K562 (cell line): ENCODE measurements around the gene BRMS1. TPM values are rescaled to one million over a fixed set of nuclear protein-coding genes. Genes with fewer than 3 reads are reported as not detected.
A peak's percentile ranks its signal among the peaks of the same experiment; 100 is the strongest.

Experiments
- ATAC-seq: fragments of 200-7000 bp; cut with Tn5 transposase; 3 replicates; pipeline ENCODE4 v1.9.1; 2020; ENCODE audit warnings: moderate library complexity
- BruUV-seq: library from RNA; stranded (reverse); fragments of 400-500 nt; replicated peaks from 2 replicates; lab custom pipeline; 2021; lab: Mats Ljungman, UMichigan
- CTCF ChIA-PET: fragments of 300-600 bp; formaldehyde crosslinking; extraction: SDS; loops from one replicate; lab custom pipeline; 2021; ENCODE audit warnings: low intra/inter-chr PET ratio; lab: Yijun Ruan, JAX
- POLR2A ChIA-PET: fragments of 300-600, 350-650 bp; sonication (Branson Sonifier 250); formaldehyde crosslinking; extraction: SDS; loops from one replicate; lab custom pipeline; 2021; ENCODE audit warnings: antibody characterized with exemption, inconsistent platforms; lab: Yijun Ruan, JAX
- DNase-seq, 4 experiments: peaks; one replicate each; pipeline versions ENCODE4 v3.0.0 to v3.0.0-alpha.2; 2011 to 2018; ENCODE audit warnings: low spot score in 3 of 4, mixed read lengths in 3 of 4; ENCODE audit errors: extremely low read depth in 1 of 4
- FAIRE-seq: peaks from 2 replicates; lab custom pipeline; 2011; peaks lifted over from hg19 to GRCh38; lab: Jason Lieb, UNC
- H2AFZ ChIP-seq: 2 replicates; pipeline ENCODE4 v1.6.0; 2011; ENCODE audit warnings: low read depth, low read length, control low read depth, inconsistent platforms
- H3K27ac ChIP-seq: fragments of 200-600 bp; 3 replicates; pipeline ENCODE4 v1.8.0; 2011; ENCODE audit warnings: low read depth, mild to moderate bottlenecking, control low read depth, inconsistent platforms, low read length, moderate library complexity, mixed read lengths; ENCODE audit errors: extremely low read depth
- H3K27me3 ChIP-seq, 2 experiments: fragments of 300-600 bp in 1 of 2; 2 replicates in 1 of 2; 3 replicates in 1 of 2; pipeline versions ENCODE4 v1.6.0 to v1.8.0; 2011; ENCODE audit warnings: inconsistent platforms in 2 of 2, low read length in 2 of 2, mild to moderate bottlenecking in 1 of 2, mixed read lengths in 1 of 2, moderate library complexity in 1 of 2; ENCODE audit not compliant: control insufficient read depth in 2 of 2, insufficient read depth in 2 of 2
- H3K36me3 ChIP-seq: fragments of 300-600 bp; 3 replicates; pipeline ENCODE4 v1.8.0; 2011; ENCODE audit warnings: mild to moderate bottlenecking, low read length, inconsistent platforms; ENCODE audit not compliant: control insufficient read depth, insufficient read depth
- H3K4me1 ChIP-seq, 2 experiments: fragments of 200-600 bp in 1 of 2; replicated peaks in 1 of 2; 2 replicates in 1 of 2; 3 replicates in 1 of 2; pipeline versions ENCODE4 v1.5.1 to v1.8.0; 2011; ENCODE audit warnings: inconsistent platforms in 2 of 2, low read length in 2 of 2, mild to moderate bottlenecking in 1 of 2, mixed read lengths in 1 of 2, moderate library complexity in 1 of 2; ENCODE audit not compliant: control insufficient read depth in 2 of 2, insufficient read depth in 2 of 2
- H3K4me2 ChIP-seq: 2 replicates; pipeline ENCODE4 v1.6.1; 2011; ENCODE audit warnings: low read length, control low read depth, inconsistent platforms, mixed read lengths; ENCODE audit not compliant: insufficient read depth
- H3K4me3 ChIP-seq: fragments of 200-600 bp; sonication (generic), shearing (Covaris generic); 2 replicates; pipeline ENCODE4 v1.5.1; 2016; ENCODE audit warnings: control low read depth, inconsistent platforms
- H3K79me2 ChIP-seq: fragments of 200-600 bp; 3 replicates; pipeline ENCODE4 v1.8.0; 2011; ENCODE audit warnings: low read length, inconsistent platforms; ENCODE audit not compliant: control insufficient read depth, insufficient read depth
- H3K9ac ChIP-seq, 2 experiments: 2 replicates each; pipeline versions ENCODE4 v1.6.0 to v1.6.1; 2011; ENCODE audit warnings: low read depth in 2 of 2, low read length in 2 of 2, control low read depth in 1 of 2, inconsistent platforms in 1 of 2, mild to moderate bottlenecking in 1 of 2, mixed read lengths in 1 of 2; ENCODE audit not compliant: insufficient read depth in 1 of 2
- H3K9me1 ChIP-seq: one replicate; pipeline ENCODE4 v1.6.0; 2011; ENCODE audit warnings: inconsistent platforms, mild to moderate bottlenecking, low read length, moderate library complexity; ENCODE audit not compliant: control insufficient read depth, insufficient read depth
- H3K9me3 ChIP-seq: replicated peaks from 2 replicates; pipeline ENCODE4 v1.5.1; 2011; ENCODE audit warnings: low read depth, low read length, inconsistent platforms; ENCODE audit not compliant: control insufficient read depth, insufficient read depth
- H4K20me1 ChIP-seq: replicated peaks from 2 replicates; pipeline ENCODE4 v1.6.1; 2011; ENCODE audit warnings: low read length, inconsistent platforms, mixed read lengths; ENCODE audit not compliant: control insufficient read depth, insufficient read depth
- EGR1 ChIP-seq: fragments of 450-650 bp; conservative IDR thresholded peaks from 2 replicates; pipeline ENCODE4 v1.6.1; 2017; ENCODE audit warnings: mild to moderate bottlenecking
- RERE ChIP-seq: sonication (generic); formaldehyde crosslinking; IDR thresholded peaks from 2 replicates; pipeline ENCODE4 v1.8.0; 2023; ENCODE audit warnings: missing genetic modification reagents, mild to moderate bottlenecking, borderline replicate concordance
- WGBS: fragments of 100-300 bp; shearing (Covaris generic); methylation state at CpG from one replicate; pipeline ENCODE4 v1.1.6; 2016; ENCODE audit warnings: low coverage, mixed read lengths; ENCODE audit not compliant: insufficient coverage; ENCODE audit errors: missing lambda C conversion rate; 5-methylcytosine and 5-hydroxymethylcytosine counted together
- in situ Hi-C: fragments of 300-500 bp; cut with MboI; formaldehyde crosslinking; loops from 4 replicates; pipeline ENCODE4 v1.15.0; 2018; ENCODE audit warnings: inconsistent platforms, mixed read lengths
- intact Hi-C: fragments of 100-400 bp; cut with micrococcal nuclease; formaldehyde crosslinking; loops from 2 replicates; pipeline ENCODE4 v1.14.2; 2022
- polyA plus RNA-seq, 8 experiments: library from polyadenylated mRNA; depleted of rRNA in 4 of 8; stranded (reverse) in 5 of 8; unstranded in 3 of 8; fragments of >200 nt; fragmentation: Nextera tagmentation in 2 of 8; fragmentation: Illumina TruSeq in 1 of 8; extraction: Ambion mirVana in 2 of 8; extraction: Trizol in 1 of 8; gene quantifications; 2 replicates each; pipeline versions ENCODE4 v1.2.1 to v1.2.3, GENCODE V29; 2011 to 2014; ENCODE audit warnings: inconsistent platforms in 1 of 8, missing spikeins in 1 of 8
- total RNA-seq, 7 experiments: library from RNA; depleted of rRNA in 6 of 7; stranded (reverse); fragments of >200 nt in 6 of 7; fragmentation: Illumina TruSeq in 2 of 7; extraction: Trizol in 2 of 7; gene quantifications; 2 replicates each; pipeline versions ENCODE4 v1.2.1 to v1.2.3, GENCODE V29; 2011 to 2021; ENCODE audit warnings: low replicate concordance in 1 of 7

Gene BRMS1
- total and polyA plus RNA-seq, 9 of the 15 experiments (the other 6 are each of a cell fraction or from before 2014, with no cell fraction given): 2.2 to 78.8 (median 33.4) TPM

- H3K9ac ChIP-seq: no peak overlapping the region
- ChIA-PET CTCF (no interaction called here), POLR2A (interaction anchor here (1.0 to 1.5 kb wide), 2 partner anchors 10 to 14 kb away, joined by 3 to 5 read pairs; partner anchors contain the start of gene YIF1A)
- no peak overlapping the region for H3K4me2 ChIP-seq
- no peak overlapping the region for H3K4me3 ChIP-seq
- FAIRE-seq (no peak), ATAC-seq (no peak; the same call in 2 of the 3 replicates), DNase-seq (no peak)
- no peaks in the 10 kb centered on the region for H3K9me3 ChIP-seq
- no peaks in the 10 kb centered on the region for H3K79me2 ChIP-seq
- H3K27me3 ChIP-seq: peaks cover 0 to 1% of the 10 kb centered on the region in 2 experiments; a peak in 1 of 5 replicates
- H3K36me3 ChIP-seq: no peaks in the 10 kb centered on the region
- 0 out of 5 replicates have a peak, but pooled peaks cover 0 to 6% of the 10 kb centered on the region in 2 experiments for H3K4me1 ChIP-seq
- intact Hi-C loops: no loop called here
- no peak overlapping the region for H2AFZ ChIP-seq
- H3K9me1 ChIP-seq: peaks cover 3% of the 10 kb centered on the region
- TF ChIP-seq RERE (CRISPR knock-in tag): no peak
- TF ChIP-seq EGR1: peak; percentile 44; the same call in 1 of the 2 replicates
- 32% methylated on average over 12 of the region's 12 CpGs for WGBS
- in situ Hi-C loops: no loop called here
- no TSS peak for BruUV-seq
- H4K20me1 ChIP-seq: no peaks in the 10 kb centered on the region
- no peak overlapping the region for H3K27ac ChIP-seq
Measured at GRCh38 chr11:66302656-66303055, 42.2 kb downstream of the BRMS1 start.
